T-helper 9 cell (primary cell): Measurements from ENCODE around the gene PGRMC2.
"Not testable (repeated sequence)": the region's sequence is repeated elsewhere in the genome, so short reads cannot be mapped to it uniquely, and the experiment has no call there.

Experiments
- DNase-seq: peaks from one replicate; pipeline ENCODE4 v3.0.0-alpha.2; 2020

The PGRMC2 gene

DNA sequence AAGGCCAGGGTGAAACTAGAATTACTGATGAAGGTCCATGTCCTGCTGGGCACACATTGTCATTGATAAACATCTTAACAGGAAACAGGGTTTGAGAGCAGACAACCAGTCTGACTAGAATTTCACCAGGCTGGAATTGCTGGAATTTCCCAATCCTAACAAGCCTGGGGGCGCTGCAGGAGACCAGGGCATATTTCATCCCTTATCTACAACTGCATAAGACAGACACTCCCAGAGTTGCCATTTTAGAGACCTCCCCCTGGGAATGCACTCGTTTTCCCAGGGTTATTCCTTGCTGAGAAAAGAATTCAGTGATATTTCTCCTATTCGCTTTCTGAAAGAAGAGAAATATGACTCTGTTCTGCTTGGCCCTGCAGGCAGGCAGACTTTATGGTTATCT lies 22.1 kb downstream of the PGRMC2 start:
- DNase-seq: not testable (repeated sequence)

DNA sequence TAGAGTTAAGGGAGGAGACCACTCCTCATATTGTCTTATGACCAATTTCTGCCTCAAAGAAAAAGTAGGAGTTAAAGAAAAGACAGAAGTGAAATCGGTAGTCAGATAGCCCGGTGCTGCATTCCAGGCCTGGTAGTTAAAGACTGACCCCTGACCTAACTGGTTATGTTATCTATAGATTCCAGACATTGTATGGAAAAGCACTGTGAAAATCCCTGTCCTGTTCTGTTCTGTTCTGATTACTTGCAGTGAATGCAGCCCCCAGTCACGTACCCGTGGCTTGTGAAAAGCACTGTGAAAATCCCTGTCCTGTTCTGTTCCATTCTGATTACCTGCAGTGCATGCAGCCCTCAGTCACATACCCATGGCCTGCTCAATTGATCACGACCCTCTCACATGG lies 27.7 kb downstream of the PGRMC2 start:
- DNase-seq: not testable (repeated sequence)

DNA sequence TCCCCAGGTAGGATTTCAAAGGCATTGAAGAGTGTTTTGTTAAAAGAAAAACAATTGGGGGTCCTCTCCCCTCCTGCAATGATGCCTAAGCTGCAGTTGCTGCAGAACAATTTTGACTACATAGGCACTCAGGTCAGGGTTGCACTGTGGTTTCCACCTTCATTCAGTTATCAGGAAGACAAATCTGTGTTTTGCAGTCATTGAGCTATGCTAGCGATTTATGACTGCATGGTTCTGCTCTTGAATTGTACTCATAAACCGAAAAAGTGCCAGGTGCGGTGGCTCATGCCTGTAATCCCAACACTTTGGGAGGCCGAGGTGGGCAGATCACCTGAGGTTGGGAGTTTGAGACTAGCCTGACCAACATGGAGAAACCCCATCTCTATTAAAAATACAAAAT lies 29.4 kb downstream of the PGRMC2 start:
- not testable (repeated sequence) for DNase-seq

DNA sequence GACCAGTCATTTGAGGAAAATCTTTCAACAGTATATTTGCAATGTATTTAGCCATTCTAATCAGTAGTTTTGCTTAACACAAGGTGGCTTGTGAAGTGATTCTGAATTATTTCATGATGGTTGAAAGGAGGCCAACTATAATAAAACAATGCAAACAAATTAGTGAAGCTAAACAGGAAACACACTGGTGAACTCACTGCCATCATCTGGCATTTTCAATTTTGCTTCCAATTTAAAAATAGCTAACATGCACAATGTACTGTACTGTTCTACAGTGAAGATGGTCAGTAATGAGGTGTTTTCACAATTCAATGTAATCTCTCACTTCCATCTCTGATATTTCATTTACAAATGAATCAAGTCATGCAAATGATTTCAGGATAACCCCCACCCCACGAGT lies 31.1 kb downstream of the PGRMC2 start:
- DNase-seq: no peak

DNA sequence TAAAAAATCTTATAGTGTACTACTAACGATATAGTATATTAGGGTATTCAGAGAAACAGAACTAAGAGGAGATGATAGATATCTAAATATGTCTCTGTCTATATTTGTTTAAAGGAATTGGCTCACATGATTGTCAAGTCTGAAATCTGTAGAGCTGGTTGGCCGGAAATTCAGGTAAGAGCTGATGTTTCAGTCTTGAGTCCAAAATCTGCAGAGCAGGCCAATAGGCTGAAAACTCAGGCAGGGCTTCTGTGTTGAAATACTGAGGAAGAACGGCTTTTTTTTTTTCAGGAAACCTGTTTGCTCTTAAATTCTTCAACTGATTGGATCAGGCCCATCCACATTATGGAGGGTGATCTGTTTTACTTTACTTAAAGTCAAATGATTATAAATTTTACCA lies 31.7 kb downstream of the PGRMC2 start:
- no peak for DNase-seq

DNA sequence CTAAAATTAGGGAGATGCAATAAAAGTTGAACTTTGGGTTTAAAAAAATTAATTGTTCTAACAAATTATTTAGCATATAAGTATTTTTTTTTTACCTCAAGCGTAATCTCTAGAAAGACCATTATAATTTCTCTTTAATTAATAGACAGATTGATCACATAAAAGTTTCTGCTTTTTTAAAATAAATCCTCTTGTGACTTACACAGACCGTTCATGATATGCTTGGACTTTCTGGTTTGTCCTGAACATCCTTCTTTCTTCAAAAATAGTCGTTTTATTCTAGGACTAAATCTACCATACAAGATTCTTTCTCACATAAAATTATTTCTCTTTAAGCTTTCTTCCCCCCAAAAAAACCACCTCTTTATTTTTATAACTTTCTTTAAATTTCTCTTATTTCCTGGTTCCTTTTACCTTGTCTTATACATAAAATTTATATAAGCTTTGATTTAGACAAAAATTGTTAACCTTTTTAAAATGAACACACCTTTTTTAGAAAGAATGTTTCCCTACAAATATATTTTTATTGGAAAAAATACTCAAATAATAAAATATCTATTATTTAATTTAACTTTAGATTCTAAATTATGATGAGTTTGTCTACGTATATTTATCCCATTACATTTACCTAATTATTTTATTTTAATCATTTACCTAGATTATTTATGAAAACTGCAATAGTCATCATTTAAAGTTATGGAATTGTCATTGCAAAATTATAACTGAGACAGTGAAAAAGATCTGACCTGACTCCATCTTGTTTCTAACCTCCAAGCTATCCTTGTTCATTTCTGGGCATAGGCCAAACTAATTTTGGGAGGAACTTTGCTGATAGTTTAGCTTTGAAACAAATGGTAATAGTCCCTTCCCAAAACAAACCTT lies 37.6 kb downstream of the PGRMC2 start:
- DNase-seq: no peak

DNA sequence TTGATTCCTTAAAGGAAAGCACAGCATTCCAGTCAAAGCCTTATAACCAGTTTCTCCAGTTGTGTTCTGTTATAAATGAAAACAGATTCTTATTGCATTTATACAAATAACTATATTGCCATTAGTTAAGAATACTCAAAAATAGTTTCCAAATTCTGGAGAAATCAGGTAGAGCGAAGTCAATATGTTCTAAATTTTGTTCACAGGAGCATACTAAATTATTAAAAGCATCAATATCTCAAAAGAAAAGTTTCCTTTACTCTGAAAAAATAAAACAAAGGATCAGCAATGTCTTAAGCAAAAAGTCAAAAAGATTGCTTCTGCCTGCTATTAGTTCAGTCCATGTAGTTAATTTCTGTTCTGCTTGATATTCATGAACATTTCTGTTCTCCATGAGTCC lies 39.7 kb downstream of the PGRMC2 start:
- DNase-seq: no peak

DNA sequence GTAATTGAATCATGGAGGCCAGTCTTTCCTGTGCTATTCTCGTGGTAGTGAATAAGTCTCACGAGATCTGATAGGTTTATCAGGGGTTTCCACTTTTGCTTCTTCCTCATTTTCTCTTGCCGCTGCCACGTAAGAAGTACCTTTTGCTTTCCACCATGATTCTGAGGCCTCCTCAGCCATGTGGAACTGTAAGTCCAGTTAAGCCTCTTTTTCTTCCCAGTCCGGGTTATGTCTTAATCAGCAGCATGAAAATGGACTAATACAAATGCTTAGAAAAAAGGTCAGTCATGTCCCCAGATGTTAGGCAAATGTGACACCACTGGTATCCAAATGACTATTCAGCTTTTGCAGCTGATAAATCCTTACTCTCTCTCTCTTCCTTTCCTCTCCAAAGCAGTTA lies 42.2 kb downstream of the PGRMC2 start:
- DNase-seq: not testable (repeated sequence)

DNA sequence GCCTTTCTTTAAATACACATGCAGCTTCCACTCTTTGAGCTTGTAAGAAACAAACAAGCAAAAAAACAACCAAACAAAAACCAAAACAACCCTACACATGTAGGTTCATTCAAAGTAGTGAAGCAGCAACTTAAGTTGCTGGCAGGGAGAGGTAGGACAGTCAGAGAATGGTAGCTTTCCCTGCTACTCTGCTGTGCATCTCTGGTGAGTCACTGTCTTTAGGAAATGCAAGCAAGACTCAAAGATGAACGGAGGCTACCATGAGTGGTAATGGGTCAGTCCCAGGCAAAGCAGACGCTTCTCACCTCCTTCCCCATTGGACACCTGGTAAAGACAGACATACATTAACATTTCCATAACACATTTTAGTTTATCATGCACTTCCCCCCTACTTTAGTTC lies 43.2 kb downstream of the PGRMC2 start:
- no peak for DNase-seq

DNA sequence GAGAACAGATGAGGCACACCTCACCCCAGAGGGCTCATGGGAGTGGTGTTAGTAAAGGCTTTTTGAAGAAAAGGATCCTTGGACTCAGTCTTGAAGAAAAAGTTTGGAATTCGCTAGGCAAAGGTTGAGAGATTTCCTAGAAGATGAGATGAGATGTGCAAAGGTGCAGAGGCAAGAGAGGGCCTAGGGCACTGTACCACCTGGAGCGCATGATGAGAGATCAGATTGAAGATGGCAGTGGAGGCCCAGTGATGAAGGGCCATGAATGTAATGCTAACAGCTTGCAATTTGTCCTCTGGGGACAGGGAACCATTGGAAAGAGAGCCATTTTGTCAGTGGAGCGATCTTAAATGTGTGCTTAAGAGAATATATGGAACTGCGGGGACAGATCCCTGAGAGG lies 45.0 kb downstream of the PGRMC2 start:
- no peak for DNase-seq

DNA sequence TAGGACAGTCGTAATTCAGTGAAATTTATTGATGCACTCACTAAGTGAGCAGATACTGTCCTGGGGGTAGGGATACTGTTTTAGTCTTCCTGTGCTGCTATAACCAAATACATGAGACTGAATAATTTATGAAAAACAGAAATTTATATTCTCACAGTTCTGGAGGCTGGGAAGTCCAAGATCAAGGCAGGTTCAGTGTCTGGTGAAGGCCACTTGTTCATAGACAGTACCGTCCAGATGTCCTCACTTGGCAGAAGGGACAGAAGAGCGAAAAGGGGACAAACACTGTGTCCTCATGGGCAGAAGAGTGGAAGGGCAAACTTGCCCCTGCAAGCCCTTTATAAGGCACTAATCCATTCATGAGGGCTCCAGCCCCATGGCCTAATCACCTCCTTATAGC lies 45.6 kb downstream of the PGRMC2 start:
- no peak for DNase-seq

DNA sequence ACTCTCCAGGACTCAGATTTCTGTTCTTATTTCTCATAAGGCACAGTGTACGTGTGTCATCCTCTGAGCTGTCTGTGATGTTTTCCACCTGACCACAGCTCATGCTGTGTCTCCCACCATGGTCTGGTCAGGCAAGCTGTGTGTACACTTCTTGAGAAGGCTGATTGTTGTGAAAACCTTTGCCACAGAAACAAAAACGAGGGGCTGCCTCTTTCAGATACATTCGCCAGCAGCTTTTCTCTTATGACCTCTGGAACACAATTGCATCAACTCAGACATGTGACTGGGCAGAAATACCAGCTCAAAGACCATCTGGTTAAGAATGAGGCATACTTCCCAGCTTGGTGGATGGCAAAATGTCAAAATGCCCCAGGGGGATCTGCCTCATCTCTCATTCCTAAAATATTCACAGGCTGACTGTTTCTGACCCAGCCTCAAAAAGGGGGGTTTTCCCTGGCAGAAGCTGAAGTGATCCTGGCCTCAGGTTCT lies 46.1 kb downstream of the PGRMC2 start:
- no peak for DNase-seq

DNA sequence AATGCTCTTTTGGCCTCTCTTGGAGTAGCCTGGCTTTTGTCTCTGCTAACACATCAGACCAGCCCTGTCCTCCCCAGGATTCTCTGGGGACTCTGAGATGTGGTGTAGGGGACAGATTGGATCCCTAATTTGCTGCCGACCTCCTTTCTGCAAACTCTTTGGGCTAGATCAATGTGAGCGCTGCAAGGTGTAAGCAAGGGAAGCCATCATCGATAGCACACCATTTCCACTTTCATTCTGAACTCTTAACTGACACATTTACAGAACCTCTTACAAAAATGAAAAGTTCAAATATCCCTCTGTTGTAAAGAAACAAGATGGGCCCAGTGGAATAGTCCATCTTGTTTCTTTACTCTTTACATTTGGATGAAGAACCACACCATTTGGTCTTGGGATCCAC lies 46.6 kb downstream of the PGRMC2 start:
- DNase-seq: no peak

DNA sequence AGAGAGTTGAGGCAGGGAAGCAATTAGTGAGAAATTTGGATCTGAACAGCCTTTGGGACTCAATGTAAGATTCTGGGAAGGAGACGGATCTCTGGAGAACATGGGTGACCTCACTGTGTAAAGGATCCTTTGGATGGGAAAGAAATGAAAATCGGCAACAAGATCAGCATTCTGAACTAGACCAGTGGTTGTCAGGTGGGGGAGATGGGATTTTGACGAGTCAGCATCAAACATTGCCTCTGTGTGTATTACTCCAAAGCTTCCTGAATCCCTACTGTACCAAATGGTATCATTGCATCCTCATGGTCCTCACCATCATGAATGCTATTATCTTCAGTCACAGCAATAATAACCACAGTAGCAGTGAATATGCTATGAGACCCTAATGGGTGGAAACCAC lies 52.8 kb downstream of the PGRMC2 start:
- DNase-seq: no peak

DNA sequence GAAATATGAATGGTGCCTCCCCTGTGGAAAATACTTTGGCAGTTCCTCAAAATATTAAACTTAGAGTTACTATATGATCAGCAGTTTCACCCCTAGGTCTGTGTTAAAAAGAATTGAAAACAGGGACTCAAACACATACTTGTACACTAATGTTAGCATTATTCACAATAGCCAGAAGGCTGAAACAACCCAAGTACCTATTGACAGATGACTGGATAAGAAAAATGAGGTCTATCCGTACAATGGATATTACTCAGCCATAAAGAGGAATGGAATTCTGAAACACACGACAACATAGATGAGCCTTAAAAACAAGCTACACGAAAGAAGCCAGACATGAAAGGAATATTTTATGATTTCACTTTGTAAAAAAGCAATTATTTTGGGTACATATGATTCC lies 54.9 kb downstream of the PGRMC2 start:
- no peak for DNase-seq

DNA sequence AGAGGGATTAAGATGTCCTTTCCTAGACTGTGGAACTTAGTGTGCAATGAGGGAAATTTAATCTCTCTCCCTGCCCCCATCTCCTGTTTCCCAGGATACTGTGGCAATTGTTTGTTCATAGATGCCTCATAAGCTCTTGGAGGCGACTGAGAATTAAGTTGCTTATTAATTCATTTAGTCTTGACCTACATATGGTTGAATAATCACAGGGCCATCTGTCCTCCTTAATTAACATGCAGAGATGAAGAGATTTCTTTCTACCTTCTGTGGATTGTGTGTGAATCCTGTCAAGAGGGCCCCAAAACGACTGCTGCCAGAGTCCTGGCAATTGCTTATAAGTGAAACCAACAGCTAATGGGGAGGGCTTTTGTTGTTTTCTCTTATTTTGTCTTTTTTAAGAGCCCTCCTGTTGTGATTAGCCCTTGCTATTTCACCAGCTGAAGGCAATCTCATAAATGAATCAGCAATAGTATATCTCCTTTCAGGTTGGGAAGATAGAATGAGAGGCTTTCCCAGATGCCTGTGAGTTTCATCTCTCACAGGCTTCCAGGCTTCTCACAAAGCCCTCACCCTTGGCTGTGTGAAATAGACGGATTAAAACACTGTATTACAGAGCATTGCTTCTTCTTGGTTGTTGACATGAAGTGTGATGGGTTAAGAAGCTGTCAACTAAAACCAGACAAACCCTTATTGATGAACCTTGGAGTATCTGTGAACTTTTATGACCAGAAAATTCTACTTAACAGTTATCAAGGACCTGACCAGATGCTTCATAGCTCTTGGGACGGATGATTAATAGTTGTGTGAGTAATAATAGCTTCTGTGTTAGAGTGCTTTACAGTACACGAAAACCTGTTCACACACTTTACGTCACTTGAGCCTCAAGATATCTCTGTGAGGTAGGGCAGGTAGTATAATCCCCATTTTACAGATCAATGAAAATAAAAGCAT lies 58.5 kb downstream of the PGRMC2 start:
- no peak for DNase-seq

DNA sequence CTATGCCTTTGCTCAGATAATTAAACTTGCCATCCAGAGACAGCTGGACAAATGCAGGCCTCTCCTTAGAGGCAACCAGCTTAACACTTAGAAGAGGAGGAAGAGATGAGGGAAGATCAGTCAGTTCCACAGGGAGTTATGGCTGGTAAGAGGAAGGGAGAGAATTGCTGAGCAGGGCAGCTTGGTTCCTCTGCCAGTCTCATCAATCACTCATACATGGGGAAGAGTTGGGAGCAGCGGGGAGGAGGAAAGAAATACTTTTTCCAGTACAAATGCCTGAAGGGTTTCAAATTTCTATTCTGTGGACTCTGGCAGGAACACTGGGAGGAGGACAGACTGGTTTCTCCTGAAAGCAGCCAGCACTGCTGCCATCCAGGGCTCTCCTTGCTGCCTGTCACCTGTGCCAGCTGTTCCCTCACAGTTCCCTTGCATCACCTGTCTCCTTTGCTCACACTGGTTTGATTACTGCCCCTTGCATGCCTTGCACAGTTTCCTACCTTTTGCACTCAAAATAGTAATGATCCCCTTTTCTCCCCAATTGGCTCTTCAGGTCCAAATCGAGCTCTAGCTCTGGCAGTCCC lies 59.5 kb downstream of the PGRMC2 start:
- no peak for DNase-seq

DNA sequence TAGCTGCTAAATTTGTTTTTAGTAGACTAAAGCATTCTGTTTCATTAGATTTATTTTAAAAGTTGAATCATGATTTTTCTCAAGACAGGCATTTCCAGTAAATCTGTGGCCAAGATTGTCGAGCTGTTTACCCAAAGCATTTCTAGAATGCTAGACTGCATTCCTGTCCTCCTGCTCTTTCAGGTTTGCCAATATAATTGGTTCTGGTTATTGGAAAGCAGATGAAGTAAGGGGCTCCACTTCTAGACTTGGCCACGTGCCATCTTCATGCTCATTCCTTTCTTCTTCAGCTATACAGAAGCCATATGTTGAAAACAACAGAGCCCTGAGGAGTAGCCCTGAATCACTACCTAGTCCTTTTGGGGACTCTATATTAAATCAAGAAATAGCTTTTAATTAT lies 62.5 kb downstream of the PGRMC2 start:
- DNase-seq: no peak

DNA sequence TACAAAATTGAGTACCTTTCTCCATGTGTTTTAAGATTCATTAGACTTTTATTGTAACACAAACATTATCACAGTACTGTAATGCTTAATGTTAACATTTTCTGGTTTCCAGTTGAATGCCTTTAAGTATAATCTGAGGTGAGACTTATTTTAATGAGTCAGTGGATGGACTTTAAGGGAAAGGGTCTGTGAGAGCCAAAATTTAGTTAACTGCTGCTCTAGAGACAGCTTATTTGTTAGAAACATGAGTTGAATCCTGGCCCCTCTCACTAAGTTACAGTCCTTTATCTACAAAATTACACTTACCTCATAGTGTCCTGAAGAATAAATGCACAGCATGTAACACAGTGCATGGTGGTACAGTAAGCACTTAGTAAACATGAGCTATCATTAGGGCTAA lies 66.0 kb downstream of the PGRMC2 start:
- no peak for DNase-seq

DNA sequence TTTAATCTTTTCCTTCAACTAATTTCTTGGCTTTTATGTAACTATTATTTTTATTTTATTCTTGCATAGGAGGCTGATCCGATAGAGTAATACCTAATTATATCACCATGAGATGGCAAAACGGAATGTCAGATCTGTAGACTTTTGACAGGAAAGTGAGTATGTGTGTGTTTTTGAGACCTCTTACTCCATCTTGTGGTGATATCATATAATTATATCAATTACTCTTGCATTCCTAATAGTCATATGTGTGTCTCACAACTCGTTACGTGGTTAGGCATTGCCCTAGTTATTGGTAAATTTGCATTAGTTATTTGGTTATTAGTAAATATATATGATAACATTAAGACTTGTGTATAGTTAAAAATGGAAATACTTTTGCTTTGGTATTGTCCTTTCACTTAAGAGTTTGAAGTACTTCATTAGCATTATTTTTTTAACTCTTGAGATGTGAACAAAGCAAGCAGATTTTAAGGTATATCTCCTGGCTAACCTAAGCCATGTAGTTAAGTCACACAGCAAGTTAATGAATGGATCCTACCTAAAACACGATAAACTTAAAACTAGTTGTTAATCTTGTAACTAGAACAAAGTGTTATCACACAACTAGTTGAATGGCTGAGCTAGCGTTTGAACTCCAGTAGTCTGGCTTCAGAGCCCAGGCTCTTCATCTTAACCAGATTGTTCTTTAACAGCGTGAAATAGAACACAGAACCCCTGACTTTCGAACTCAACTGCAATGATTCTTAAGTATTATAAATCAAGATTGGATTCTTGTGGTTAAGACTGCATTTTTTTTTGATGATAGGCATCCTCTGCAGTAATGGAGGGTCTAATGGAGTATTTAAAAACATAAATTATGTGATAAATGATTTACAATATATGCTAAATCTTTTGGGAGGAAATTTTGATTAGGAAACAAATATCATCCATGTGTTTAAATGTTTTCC lies 67.1 kb downstream of the PGRMC2 start:
- DNase-seq: no peak
